GM12801 (cell line): ENCODE measurements around the gene GDPD5.

ENCODE experiments used
- CTCF ChIP-seq: IDR thresholded peaks from one replicate; pipeline ENCODE4 v1.5.1; 2011; ENCODE audit warnings: control low read depth; ENCODE audit not compliant: insufficient read length; ENCODE audit errors: extremely low read depth

The GDPD5 gene

GRCh38 chr11:75447415-75447814 lies 78.3 kb downstream of the GDPD5 start:
- no peak for TF ChIP-seq CTCF

DNA sequence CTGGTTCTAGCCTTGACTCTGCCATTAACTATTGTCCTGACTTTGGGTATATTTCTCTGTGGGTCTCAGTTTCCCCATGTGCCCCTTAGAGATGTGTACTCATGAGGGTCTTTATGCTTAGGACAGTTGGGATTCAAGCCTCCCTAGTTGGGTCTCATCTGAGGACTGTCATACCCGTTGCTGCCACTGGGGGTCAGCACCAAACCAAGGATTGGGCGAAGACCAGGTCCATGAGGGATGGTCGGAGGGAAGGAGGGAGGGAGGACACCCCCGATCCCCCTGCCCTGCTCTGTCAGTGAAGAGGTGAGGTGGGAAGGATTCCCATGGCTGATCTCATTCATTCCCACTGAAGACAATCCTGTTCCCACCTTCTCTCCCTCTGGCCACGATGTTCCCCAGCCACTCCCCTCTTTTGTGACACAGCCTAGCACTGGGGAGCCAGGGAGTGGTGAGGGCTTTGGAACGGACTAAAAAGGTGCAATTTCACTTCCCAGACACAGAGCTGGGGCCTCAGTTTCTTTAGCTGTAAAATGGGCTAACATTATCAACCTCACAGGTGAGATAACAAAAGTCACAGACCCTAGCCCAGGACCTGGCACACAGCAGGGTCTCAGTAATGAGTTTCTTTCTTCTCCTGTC lies 80.3 kb downstream of the GDPD5 start:
- peak; percentile 19 for TF ChIP-seq CTCF

- no peak for TF ChIP-seq CTCF
Observed at GRCh38 chr11:75443043-75443442, 82.7 kb downstream of the GDPD5 start.

DNA sequence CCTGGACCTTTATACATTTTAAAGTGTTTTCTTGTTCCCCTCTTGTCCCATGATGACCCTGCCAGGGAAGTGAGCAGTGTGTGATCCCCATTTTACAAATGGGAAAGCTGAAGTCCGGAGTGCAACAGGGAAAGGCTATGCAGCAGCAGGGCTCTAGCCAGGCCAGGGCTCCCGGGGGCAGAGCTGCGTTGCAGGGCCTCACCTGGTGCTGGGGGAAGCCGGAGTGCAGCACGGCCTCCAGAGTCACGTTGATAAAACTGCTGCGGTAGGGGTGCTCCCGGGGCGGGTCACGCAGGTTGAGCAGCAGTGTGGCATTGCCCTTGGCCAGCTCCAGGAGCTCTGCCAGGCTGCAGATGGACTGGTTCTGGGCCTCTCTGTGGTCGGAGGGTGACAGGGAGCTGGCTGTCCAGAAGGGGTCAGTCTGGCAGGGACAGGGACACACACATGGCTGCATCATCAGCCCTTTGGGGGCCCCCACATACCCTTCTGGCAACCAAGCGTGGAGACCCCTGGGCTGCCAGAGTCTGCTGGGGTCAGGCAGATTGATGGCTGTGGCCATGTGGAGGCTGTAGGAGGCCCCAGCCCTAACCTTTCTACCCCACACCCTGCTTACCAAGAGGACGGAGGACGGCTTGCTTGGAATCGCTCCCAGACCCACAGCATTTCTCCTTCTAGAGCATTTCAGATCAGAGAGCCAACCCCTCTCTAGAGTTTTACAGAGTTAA lies 83.4 kb downstream of the GDPD5 start:
- TF ChIP-seq CTCF = no peak

DNA sequence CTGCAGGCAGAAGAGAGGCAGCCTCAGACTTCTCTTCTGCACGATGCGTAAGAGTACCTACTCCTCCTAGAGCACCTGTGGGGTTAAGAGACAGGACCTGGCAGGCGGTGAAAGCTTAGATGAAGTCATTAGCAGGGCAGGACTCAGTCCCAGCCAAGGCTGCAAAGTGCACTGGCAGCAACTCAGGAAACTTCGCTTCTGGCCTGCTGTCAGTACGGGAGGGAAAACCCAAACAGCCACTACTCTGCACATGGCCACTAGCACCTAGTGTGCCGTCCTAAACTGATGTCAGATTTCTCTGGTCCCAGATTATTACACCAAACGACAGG lies 84.0 kb downstream of the GDPD5 start:
- no peak for TF ChIP-seq CTCF

- TF ChIP-seq CTCF = no peak
Observed at GRCh38 chr11:75440960-75441803, 84.6 kb downstream of the GDPD5 start.

- TF ChIP-seq CTCF = no peak
Observed at GRCh38 chr11:75439495-75440120, 86.1 kb downstream of the GDPD5 start.
